Measurements from ENCODE around the gene ATP8A2. TPM values are rescaled to one million over a fixed set of nuclear protein-coding genes. Genes with fewer than 3 reads are reported as not detected.

The ATP8A2 gene
- total and polyA plus RNA-seq, 10 of the 15 experiments (the other 5 are each of a cell fraction or from before 2014, with no cell fraction given): 0.01 to 0.04 (median 0.04) TPM; not detected in 7

GRCh38 chr13:26053418-26053980 lies 681.7 kb downstream of the ATP8A2 start:
- intact Hi-C loops (cut with micrococcal nuclease; ENCODE audit: unreplicated experiment) (no loop called here), in situ Hi-C loops (cut with MboI) (no loop called here)
- Histone ChIP-seq H3K4me3 (no peak overlapping the region), H4K20me1 (ENCODE audit: control insufficient read depth, insufficient read depth) (no peaks in the 10 kb centered on the region), H2AFZ (ENCODE audit: control insufficient read depth, low read depth, low read length) (no peak overlapping the region), H3K36me3 (ENCODE audit: control insufficient read depth in 2 of 2, insufficient read depth in 2 of 2, low read length in 1 of 2) (no peaks in the 10 kb centered on the region), H3K9me3 (replicated peaks; ENCODE audit: control insufficient read depth, insufficient read depth, low read length) (no peaks in the 10 kb centered on the region; the same call in 2 of the 3 replicates), H3K9ac (ENCODE audit: control insufficient read depth, insufficient read depth, low read length) (no peak overlapping the region), H3K4me1 (ENCODE audit: control insufficient read depth, insufficient read depth, low read length) (no peaks in the 10 kb centered on the region), H3K79me2 (ENCODE audit: control insufficient read depth, insufficient read depth, low read length) (no peaks in the 10 kb centered on the region), H3K27ac (ENCODE audit: control insufficient read depth, insufficient read depth) (no peak overlapping the region), H3K4me2 (ENCODE audit: control insufficient read depth, insufficient read depth) (no peak overlapping the region), H3K27me3 (replicated peaks in 1 of 2; ENCODE audit: control insufficient read depth in 2 of 2, insufficient read depth in 2 of 2, low read length in 1 of 2) (peaks cover 3 to 4% of the 10 kb centered on the region in 2 experiments; a peak in 3 of 4 replicates)
- WGBS (ENCODE audit: insufficient coverage, insufficient replicate concordance, low lambda C conversion rate, missing lambda C conversion rate): 61% methylated on average over 6 of the region's 6 CpGs
- CTCF ChIA-PET: interaction anchor here (0.7 kb wide), 1 partner anchor 188 kb away, joined by 3 read pairs; no protein-coding TSS in a partner anchor
- RAD21 ChIA-PET (ENCODE audit: unreplicated experiment): no interaction called here
- no TSS peak for BruUV-seq (replicated peaks)
- ATAC-seq (no peak), FAIRE-seq (no peak), DNase-seq (ENCODE audit: low read depth, low spot score) (no peak)
- TF ChIP-seq KDM1A (IDR thresholded peaks at IDR 0.05; ENCODE audit: borderline replicate concordance): no peak
- no peak for TF ChIP-seq NFYB (IDR thresholded peaks at IDR 0.05; ENCODE audit: insufficient read depth, low read depth, low read length)
- TF ChIP-seq ZNF687 (IDR thresholded peaks at IDR 0.05): no peak
- no peak for TF ChIP-seq CHD2 (IDR thresholded peaks at IDR 0.05; ENCODE audit: borderline replicate concordance, low read depth, low read length)
- TF ChIP-seq FOS (IDR thresholded peaks at IDR 0.05; ENCODE audit: borderline replicate concordance, extremely low read depth, insufficient read length): no peak
- no peak for TF ChIP-seq MEF2B (IDR thresholded peaks at IDR 0.05; ENCODE audit: partially characterized antibody, poor library complexity, severe bottlenecking)
- TF ChIP-seq TCF7 (IDR thresholded peaks at IDR 0.05; ENCODE audit: borderline replicate concordance): no peak
- no peak for TF ChIP-seq ZNF274 (IDR thresholded peaks at IDR 0.05; ENCODE audit: insufficient read depth, insufficient read length)
- no peak for TF ChIP-seq POLR2AphosphoS5 (IDR thresholded peaks at IDR 0.05; ENCODE audit: low read length)
- TF ChIP-seq STAT1 (conservative IDR thresholded peaks at IDR 0.05): no peak
- TF ChIP-seq NKRF (conservative IDR thresholded peaks at IDR 0.05): no peak
- no peak for TF ChIP-seq ATF7 (IDR thresholded peaks at IDR 0.05; ENCODE audit: low read depth)
- TF ChIP-seq POLR2A (IDR thresholded peaks at IDR 0.05; ENCODE audit: low read depth, low read length): no peak
- TF ChIP-seq ZNF24 (IDR thresholded peaks at IDR 0.05): no peak
- TF ChIP-seq RELA (IDR thresholded peaks at IDR 0.05; ENCODE audit: borderline replicate concordance, partially characterized antibody): no peak
- TF ChIP-seq IRF5 (IDR thresholded peaks at IDR 0.05; ENCODE audit: borderline replicate concordance): no peak
- POLR2A ChIA-PET: no interaction called here
- SMC1A ChIA-PET (ENCODE audit: uncharacterized antibody, unreplicated experiment): no interaction called here

Measured in GM12878 (cell line).